ENCODE results near the gene DCLK1.

DCLK1 gene

DNA sequence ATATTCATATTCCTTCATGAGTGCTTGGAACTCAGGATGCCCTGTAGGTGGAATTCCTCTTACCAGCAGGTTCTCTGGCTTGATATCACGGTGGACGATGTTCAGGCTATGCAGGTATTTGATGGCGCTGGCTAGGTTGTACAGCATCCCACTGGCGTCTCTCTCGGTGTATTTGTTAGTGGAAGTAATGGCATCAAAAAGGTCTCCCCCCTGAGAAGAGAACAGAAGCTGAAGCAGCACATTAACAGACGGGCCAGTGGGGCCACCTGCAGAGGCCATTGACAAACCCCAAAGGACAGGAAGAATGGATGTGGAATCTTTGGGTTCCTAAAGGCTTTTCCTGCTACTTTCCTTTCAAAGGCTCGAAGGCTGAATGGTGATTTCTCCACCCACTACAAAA is 308.5 kb downstream of the DCLK1 start:
- Histone ChIP-seq H3K4me3 (replicated peaks; ENCODE audit: insufficient read depth, low read length) (no peak overlapping the region), H3K27ac (replicated peaks) (no peak overlapping the region), H3K27me3 (ENCODE audit: insufficient read depth, poor library complexity, severe bottlenecking) (no peaks in the 10 kb centered on the region)
- no peak for DNase-seq (ENCODE audit: low read depth in 1 of 2, low spot score in 1 of 2)
- no peak for TF ChIP-seq CTCF (IDR thresholded peaks at IDR 0.05; ENCODE audit: insufficient read depth, low read length)
- no peak for TF ChIP-seq POLR2AphosphoS5 (IDR thresholded peaks at IDR 0.05; ENCODE audit: low read depth)
- TF ChIP-seq SPI1 (IDR thresholded peaks at IDR 0.05; ENCODE audit: borderline replicate concordance, low read depth), result no peak
- no peak for TF ChIP-seq GABPA (IDR thresholded peaks at IDR 0.05; ENCODE audit: low read depth)
- TF ChIP-seq, protein P1, sequence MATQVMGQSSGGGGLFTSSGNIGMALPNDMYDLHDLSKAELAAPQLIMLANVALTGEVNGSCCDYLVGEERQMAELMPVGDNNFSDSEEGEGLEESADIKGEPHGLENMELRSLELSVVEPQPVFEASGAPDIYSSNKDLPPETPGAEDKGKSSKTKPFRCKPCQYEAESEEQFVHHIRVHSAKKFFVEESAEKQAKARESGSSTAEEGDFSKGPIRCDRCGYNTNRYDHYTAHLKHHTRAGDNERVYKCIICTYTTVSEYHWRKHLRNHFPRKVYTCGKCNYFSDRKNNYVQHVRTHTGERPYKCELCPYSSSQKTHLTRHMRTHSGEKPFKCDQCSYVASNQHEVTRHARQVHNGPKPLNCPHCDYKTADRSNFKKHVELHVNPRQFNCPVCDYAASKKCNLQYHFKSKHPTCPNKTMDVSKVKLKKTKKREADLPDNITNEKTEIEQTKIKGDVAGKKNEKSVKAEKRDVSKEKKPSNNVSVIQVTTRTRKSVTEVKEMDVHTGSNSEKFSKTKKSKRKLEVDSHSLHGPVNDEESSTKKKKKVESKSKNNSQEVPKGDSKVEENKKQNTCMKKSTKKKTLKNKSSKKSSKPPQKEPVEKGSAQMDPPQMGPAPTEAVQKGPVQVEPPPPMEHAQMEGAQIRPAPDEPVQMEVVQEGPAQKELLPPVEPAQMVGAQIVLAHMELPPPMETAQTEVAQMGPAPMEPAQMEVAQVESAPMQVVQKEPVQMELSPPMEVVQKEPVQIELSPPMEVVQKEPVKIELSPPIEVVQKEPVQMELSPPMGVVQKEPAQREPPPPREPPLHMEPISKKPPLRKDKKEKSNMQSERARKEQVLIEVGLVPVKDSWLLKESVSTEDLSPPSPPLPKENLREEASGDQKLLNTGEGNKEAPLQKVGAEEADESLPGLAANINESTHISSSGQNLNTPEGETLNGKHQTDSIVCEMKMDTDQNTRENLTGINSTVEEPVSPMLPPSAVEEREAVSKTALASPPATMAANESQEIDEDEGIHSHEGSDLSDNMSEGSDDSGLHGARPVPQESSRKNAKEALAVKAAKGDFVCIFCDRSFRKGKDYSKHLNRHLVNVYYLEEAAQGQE (IDR thresholded peaks at IDR 0.05; ENCODE audit: insufficient replicate concordance, low read depth), result no peak

DNA sequence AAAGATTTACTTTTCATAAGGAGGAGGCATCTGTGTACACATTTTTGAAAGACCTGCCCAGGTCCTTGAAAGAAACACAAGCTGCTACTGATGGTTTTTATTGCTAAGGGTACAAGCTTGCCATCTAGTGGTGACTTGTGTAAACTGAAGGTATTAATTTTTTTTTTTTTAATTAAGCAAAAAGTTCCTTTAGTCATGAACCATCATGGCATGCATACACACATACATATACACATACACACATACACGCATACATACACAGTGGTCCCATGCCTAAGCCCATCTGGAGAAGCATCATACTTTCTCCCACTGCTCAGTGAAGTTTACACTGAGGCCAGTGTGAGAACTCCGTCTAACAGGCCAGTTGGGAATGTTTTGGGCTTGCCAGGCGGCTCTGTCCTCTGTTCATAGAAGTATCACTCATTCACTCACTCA is 312.5 kb downstream of the DCLK1 start:
- no peak overlapping the region for H3K4me3 ChIP-seq (replicated peaks; ENCODE audit: insufficient read depth, low read length)
- TF ChIP-seq GABPA (IDR thresholded peaks at IDR 0.05; ENCODE audit: low read depth) (no peak), CTCF (IDR thresholded peaks at IDR 0.05; ENCODE audit: insufficient read depth, low read length) (peak; percentile 37)
- H3K27ac ChIP-seq (replicated peaks), result no peak overlapping the region
- no peaks in the 10 kb centered on the region for H3K27me3 ChIP-seq (ENCODE audit: insufficient read depth, poor library complexity, severe bottlenecking)
- DNase-seq (ENCODE audit: low read depth in 1 of 2, low spot score in 1 of 2), result no peak

- Histone ChIP-seq H3K27ac (replicated peaks) (no peak overlapping the region), H3K4me3 (replicated peaks; ENCODE audit: insufficient read depth, low read length) (no peak overlapping the region), H3K27me3 (ENCODE audit: insufficient read depth, poor library complexity, severe bottlenecking) (no peaks in the 10 kb centered on the region)
- TF ChIP-seq SPI1 (IDR thresholded peaks at IDR 0.05; ENCODE audit: borderline replicate concordance, low read depth) (no peak), CTCF (IDR thresholded peaks at IDR 0.05; ENCODE audit: insufficient read depth, low read length) (no peak), GABPA (IDR thresholded peaks at IDR 0.05; ENCODE audit: low read depth) (no peak), POLR2AphosphoS5 (IDR thresholded peaks at IDR 0.05; ENCODE audit: low read depth) (no peak)
- TF ChIP-seq, protein P1 (IDR thresholded peaks at IDR 0.05; ENCODE audit: insufficient replicate concordance, low read depth), result no peak
- DNase-seq (ENCODE audit: low read depth in 1 of 2, low spot score in 1 of 2), result no peak
These were observed 313.3 kb downstream of the DCLK1 start for GRCh38 chr13:35817642-35818607.
